Hematopoietic multipotent progenitor cell (in vitro differentiated cells): ENCODE measurements around the gene PCARE. TPM values are rescaled to one million over a fixed set of nuclear protein-coding genes. Genes with fewer than 3 reads are reported as not detected.

ENCODE experiments used
- DNase-seq, 3 donors: peaks; one replicate each; pipeline ENCODE4 v3.0.0-alpha.2; 2011 to 2015; ENCODE audit warnings: low read depth in 2 of 3, low spot score in 2 of 3
- total RNA-seq: library from RNA; depleted of rRNA; stranded (reverse); fragments of >200 nt; gene quantifications from one replicate; pipeline ENCODE4 v1.2.3, GENCODE V29; 2012

The PCARE gene
- total RNA-seq, 1 donor = under 0.01 TPM

GRCh38 chr2:29041161-29041660 is 33.1 kb downstream of the PCARE start:
- DNase-seq = no peak

- DNase-seq = no peak
These were observed 33.8 kb downstream of the PCARE start for GRCh38 chr2:29040552-29040951.

- DNase-seq = no peak
These were observed 34.4 kb downstream of the PCARE start for GRCh38 chr2:29039718-29040480.

GRCh38 chr2:29035016-29035745 is 39.1 kb downstream of the PCARE start:
- DNase-seq = peak in 1 of 3 donors; percentile 62

GRCh38 chr2:29033656-29034055 is 40.7 kb downstream of the PCARE start:
- no peak for DNase-seq

- DNase-seq = no peak
These were observed 41.2 kb downstream of the PCARE start for GRCh38 chr2:29033172-29033571.

GRCh38 chr2:29032189-29032588 is 42.1 kb downstream of the PCARE start:
- no peak for DNase-seq

- DNase-seq = no peak
These were observed 43.3 kb downstream of the PCARE start for GRCh38 chr2:29031046-29031445.

- no peak for DNase-seq
These were observed 48.6 kb downstream of the PCARE start for GRCh38 chr2:29025711-29026110.

- no peak for DNase-seq
These were observed 49.4 kb downstream of the PCARE start for GRCh38 chr2:29024882-29025430.

- no peak for DNase-seq
These were observed 51.1 kb downstream of the PCARE start for GRCh38 chr2:29023188-29023587.

- DNase-seq = no peak
These were observed 51.6 kb downstream of the PCARE start for GRCh38 chr2:29022679-29023078.

GRCh38 chr2:29021886-29022285 is 52.4 kb downstream of the PCARE start:
- no peak for DNase-seq

GRCh38 chr2:29017716-29018435 is 56.4 kb downstream of the PCARE start:
- no peak for DNase-seq

GRCh38 chr2:29016504-29016903 is 57.8 kb downstream of the PCARE start:
- DNase-seq = no peak

GRCh38 chr2:29015701-29016470 is 58.4 kb downstream of the PCARE start:
- DNase-seq = no peak

- peak; percentile 55 to 77 (median 73) for DNase-seq
These were observed 59.4 kb downstream of the PCARE start for GRCh38 chr2:29014811-29015421.

GRCh38 chr2:29014331-29014730 is 60.0 kb downstream of the PCARE start:
- DNase-seq = no peak

- DNase-seq = peak in 1 of 3 donors; percentile 41
These were observed 61.1 kb downstream of the PCARE start for GRCh38 chr2:29013057-29013780.
